Esophagus muscularis mucosa (tissue), 4 donors: ENCODE results near the gene TIMM17A. TPM values are rescaled to one million over a fixed set of nuclear protein-coding genes. Genes with fewer than 3 reads are reported as not detected.
A peak's percentile ranks its signal among the peaks of the same experiment; 100 is the strongest.

Experiments used
- DNase-seq: peaks from one replicate; pipeline ENCODE4 v3.0.0-alpha.2; 2017; ENCODE audit errors: extremely low spot score
- H3K27ac ChIP-seq, 4 donors: fragments of 200-600 bp; sonication (generic); replicated peaks in 1 of 4; 1 replicate in 3 of 4; 2 replicates in 1 of 4; pipeline ENCODE4 v1.5.1; 2016 to 2019; ENCODE audit warnings: mild to moderate bottlenecking in 1 of 4
- H3K27me3 ChIP-seq, 4 donors: fragments of 200-600 bp; sonication (generic); one replicate each; pipeline versions ENCODE4 v1.5.1 to v1.6.0; 2016 to 2019
- H3K36me3 ChIP-seq, 4 donors: fragments of 200-600 bp; sonication (generic); one replicate each; pipeline ENCODE4 v1.5.1; 2016 to 2019
- H3K4me1 ChIP-seq, 4 donors: fragments of 200-600 bp; sonication (generic); one replicate each; pipeline ENCODE4 v1.5.1; 2016 to 2019
- H3K4me3 ChIP-seq, 4 donors: fragments of 200-600 bp; sonication (generic); 1 replicate in 2 of 4; 2 replicates in 2 of 4; pipeline ENCODE4 v1.5.1; 2016 to 2019; ENCODE audit warnings: mild to moderate bottlenecking in 4 of 4, moderate library complexity in 1 of 4
- H3K9me3 ChIP-seq, 4 donors: fragments of 200-600 bp; sonication (generic); 1 replicate in 3 of 4; 2 replicates in 1 of 4; pipeline ENCODE4 v1.5.1; 2016 to 2019
- EP300 ChIP-seq: sonication (generic); formaldehyde crosslinking; IDR thresholded peaks from one replicate; pipeline ENCODE4 v1.6.1; 2017; ENCODE audit warnings: antibody characterized with exemption
- POLR2A ChIP-seq: fragments of 450-650 bp; IDR thresholded peaks from one replicate; pipeline ENCODE4 v1.6.1; 2017; ENCODE audit warnings: antibody characterized with exemption, moderate library complexity, mild to moderate bottlenecking, low read depth
- POLR2AphosphoS5 ChIP-seq, 2 donors: sonication (generic); formaldehyde crosslinking; IDR thresholded peaks; one replicate each; pipeline ENCODE4 v1.6.1; 2017; ENCODE audit warnings: antibody characterized with exemption in 2 of 2
- WGBS: methylation state at CpG from one replicate; pipeline ENCODE4 v1.1.5; 2018; 5-methylcytosine and 5-hydroxymethylcytosine counted together
- intact Hi-C: fragments of 100-400 bp; cut with DNase I; formaldehyde crosslinking; loops from one replicate; pipeline ENCODE4 v1.15.1; 2023
- total RNA-seq, 4 donors: library from RNA; depleted of rRNA; stranded (reverse); fragments of >200 nt; gene quantifications; one replicate each; pipeline versions ENCODE4 v1.1.0 to v1.2.1, GENCODE V29; 2016
- TF ChIP-seq, protein P1 (sequence below), 3 experiments: fragments of 200-600 bp in 2 of 3; fragments of 450-650 bp in 1 of 3; sonication (generic) in 2 of 3; IDR thresholded peaks; one replicate each; pipeline ENCODE4 v1.5.1; 2017 to 2019; ENCODE audit warnings: antibody characterized with exemption in 3 of 3, mild to moderate bottlenecking in 2 of 3, moderate library complexity in 1 of 3

TIMM17A gene
- total RNA-seq, 4 donors from 2014 or later, result 30.7 to 46.1 (median 32.4) TPM

DNA sequence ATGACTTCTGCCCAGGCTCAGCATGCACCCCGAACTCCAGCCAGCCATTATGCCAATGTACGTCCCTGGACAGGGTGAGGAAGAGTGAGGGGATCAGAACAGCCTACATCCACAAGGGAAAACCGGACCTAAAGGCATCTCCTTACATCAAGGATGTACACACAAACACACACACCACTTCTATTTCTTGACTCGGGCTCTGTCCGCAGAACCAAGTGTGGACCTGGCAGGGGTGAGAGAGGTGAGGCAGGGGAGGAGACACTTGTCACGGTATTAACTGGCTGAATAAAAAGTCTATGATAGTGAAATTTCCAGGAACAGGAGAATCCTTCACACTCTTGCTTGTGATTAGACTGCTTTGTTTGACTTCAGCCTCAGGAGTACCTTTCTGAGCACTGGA is 11.3 kb upstream of the TIMM17A start:
- no peak for DNase-seq
- WGBS, result 44% methylated on average over 6 of the region's 6 CpGs
- intact Hi-C loops, result no loop called here
- Histone ChIP-seq H3K9me3 (no peaks in the 10 kb centered on the region), H3K4me3 (peak overlapping the region; percentile 74 to 91 (median 82)), H3K36me3 (peaks cover 0 to 10% (median 0%) of the 10 kb centered on the region in 4 donors), H3K4me1 (peaks cover 8 to 48% (median 39%) of the 10 kb centered on the region in 4 donors), H3K27ac (peak overlapping the region; percentile 92 to 95 (median 94)), H3K27me3 (no peaks in the 10 kb centered on the region)
- TF ChIP-seq, protein P1, sequence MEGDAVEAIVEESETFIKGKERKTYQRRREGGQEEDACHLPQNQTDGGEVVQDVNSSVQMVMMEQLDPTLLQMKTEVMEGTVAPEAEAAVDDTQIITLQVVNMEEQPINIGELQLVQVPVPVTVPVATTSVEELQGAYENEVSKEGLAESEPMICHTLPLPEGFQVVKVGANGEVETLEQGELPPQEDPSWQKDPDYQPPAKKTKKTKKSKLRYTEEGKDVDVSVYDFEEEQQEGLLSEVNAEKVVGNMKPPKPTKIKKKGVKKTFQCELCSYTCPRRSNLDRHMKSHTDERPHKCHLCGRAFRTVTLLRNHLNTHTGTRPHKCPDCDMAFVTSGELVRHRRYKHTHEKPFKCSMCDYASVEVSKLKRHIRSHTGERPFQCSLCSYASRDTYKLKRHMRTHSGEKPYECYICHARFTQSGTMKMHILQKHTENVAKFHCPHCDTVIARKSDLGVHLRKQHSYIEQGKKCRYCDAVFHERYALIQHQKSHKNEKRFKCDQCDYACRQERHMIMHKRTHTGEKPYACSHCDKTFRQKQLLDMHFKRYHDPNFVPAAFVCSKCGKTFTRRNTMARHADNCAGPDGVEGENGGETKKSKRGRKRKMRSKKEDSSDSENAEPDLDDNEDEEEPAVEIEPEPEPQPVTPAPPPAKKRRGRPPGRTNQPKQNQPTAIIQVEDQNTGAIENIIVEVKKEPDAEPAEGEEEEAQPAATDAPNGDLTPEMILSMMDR (IDR thresholded peaks at IDR 0.05), result no peak
- peak in 1 of 2 donors; percentile 55 for TF ChIP-seq POLR2AphosphoS5 (IDR thresholded peaks at IDR 0.05)
- no peak for TF ChIP-seq EP300
- TF ChIP-seq POLR2A, result no peak

DNA sequence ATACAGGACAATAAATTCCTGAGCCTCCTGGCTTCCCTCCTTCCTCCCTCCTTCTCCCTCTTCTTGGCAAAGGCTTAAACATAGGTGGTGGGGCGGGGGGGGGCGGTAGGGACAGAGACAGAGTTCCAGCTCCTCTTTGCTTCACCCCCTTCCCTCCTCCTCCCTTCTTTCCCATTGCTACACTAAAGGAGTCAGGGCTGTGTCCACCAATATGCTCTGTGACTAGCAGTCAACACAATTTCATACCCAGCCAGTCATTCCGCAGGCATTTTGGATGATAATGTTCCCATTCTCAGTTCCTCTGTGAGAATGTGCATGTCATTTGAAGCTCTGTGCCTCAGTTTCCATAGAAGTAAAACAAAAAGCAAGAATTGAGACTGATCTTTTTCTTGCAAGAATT is 10.7 kb upstream of the TIMM17A start:
- Histone ChIP-seq H3K4me3 (peak overlapping the region; percentile 74 to 91 (median 82)), H3K36me3 (peaks cover 0 to 10% (median 0%) of the 10 kb centered on the region in 4 donors), H3K27me3 (no peaks in the 10 kb centered on the region), H3K9me3 (no peaks in the 10 kb centered on the region), H3K4me1 (peaks cover 8 to 48% (median 33%) of the 10 kb centered on the region in 4 donors), H3K27ac (peak overlapping the region; percentile 92 to 95 (median 94))
- 36% methylated on average over 2 of the region's 3 CpGs for WGBS
- TF ChIP-seq POLR2A (no peak), POLR2AphosphoS5 (IDR thresholded peaks at IDR 0.05) (peak in 1 of 2 donors; percentile 44), EP300 (no peak)
- TF ChIP-seq, protein P1 (IDR thresholded peaks at IDR 0.05), result no peak
- DNase-seq, result no peak
- intact Hi-C loops, result no loop called here

DNA sequence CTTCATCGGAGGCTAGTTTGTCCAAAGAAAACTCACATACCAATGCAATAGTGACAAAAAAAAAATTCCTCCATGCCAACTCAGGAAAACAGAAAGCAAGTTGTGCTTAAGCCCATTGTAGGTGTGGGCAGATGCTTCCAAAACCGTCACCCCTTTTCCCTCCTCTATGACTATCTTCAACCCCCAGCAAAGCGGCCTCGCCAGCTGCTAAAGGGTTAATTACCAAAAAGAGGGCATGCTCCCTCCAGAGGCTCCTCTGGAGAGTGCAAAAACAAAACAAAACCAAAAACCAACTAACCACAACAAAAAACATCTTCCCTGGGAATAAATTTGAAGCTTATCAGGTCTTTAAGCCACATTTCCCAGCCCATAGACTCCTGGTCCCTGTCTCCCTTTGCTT is 10.1 kb upstream of the TIMM17A start:
- TF ChIP-seq, protein P1 (IDR thresholded peaks at IDR 0.05), result peak; percentile 26 to 55 (median 31)
- no peak for TF ChIP-seq EP300
- TF ChIP-seq POLR2AphosphoS5 (IDR thresholded peaks at IDR 0.05), result peak; percentile 23 to 53
- Histone ChIP-seq H3K27ac (peak overlapping the region; percentile 92 to 95 (median 94)), H3K4me1 (peaks cover 8 to 45% (median 28%) of the 10 kb centered on the region in 4 donors), H3K27me3 (no peaks in the 10 kb centered on the region), H3K36me3 (peaks cover 0 to 10% (median 0%) of the 10 kb centered on the region in 4 donors), H3K4me3 (peak overlapping the region; percentile 74 to 91 (median 82)), H3K9me3 (no peaks in the 10 kb centered on the region)
- DNase-seq, result no peak
- intact Hi-C loops, result no loop called here
- 21% methylated on average over 4 of the region's 4 CpGs for WGBS

DNA sequence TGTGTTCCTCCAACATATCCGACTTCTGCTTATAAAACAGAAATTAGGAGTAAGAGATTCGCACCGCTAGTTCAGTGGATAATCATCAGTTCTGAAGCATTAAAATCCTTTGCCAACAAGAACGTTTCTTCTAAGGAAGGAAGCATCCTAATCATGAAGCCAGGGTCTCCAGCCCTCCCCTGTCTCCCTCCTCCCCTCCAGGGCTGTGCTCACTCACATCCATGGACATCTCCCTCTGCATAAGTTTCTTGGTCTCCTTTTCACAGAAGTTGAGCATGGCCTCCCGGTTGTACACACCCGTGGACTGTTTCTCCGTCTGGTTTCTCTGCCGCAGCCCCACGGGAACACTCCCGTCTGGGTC is 9.5 kb upstream of the TIMM17A start:
- H3K27ac ChIP-seq, result peak overlapping the region; percentile 92 to 95 (median 94)
- intact Hi-C loops, result loop anchor here (2.0 kb wide), 1 partner anchor 49 kb away; no protein-coding TSS in a partner anchor
- no peaks in the 10 kb centered on the region for H3K9me3 ChIP-seq
- no peaks in the 10 kb centered on the region for H3K27me3 ChIP-seq
- 20% methylated on average over 10 of the region's 10 CpGs for WGBS
- H3K36me3 ChIP-seq, result peaks cover 0 to 10% (median 0%) of the 10 kb centered on the region in 4 donors
- H3K4me3 ChIP-seq, result peak overlapping the region; percentile 74 to 91 (median 82)
- H3K4me1 ChIP-seq, result peaks cover 8 to 38% (median 21%) of the 10 kb centered on the region in 4 donors
- TF ChIP-seq POLR2AphosphoS5 (IDR thresholded peaks at IDR 0.05), result no peak
- TF ChIP-seq POLR2A, result no peak
- no peak for TF ChIP-seq EP300
- TF ChIP-seq, protein P1 (IDR thresholded peaks at IDR 0.05), result no peak
- no peak for DNase-seq
